ENCODE data around the gene DNAJC13.

GRCh38 chr3:132368962-132369361 is 48.3 kb upstream of the DNAJC13 start:
- no peak for TF ChIP-seq CTCF (IDR thresholded peaks at IDR 0.05)
- no peak for TF ChIP-seq POLR2A (IDR thresholded peaks at IDR 0.05)
